OCI-LY7 (cell line): ENCODE results near the gene NACA2.

ENCODE experiments used
- EZH2phosphoT487 ChIP-seq: fragments of 200-600 bp; sonication (generic); IDR thresholded peaks from 2 replicates; pipeline ENCODE4 v1.6.1; 2018; ENCODE audit warnings: low read depth, borderline replicate concordance, mild to moderate bottlenecking, mixed run types, antibody characterized with exemption, low read length, moderate library complexity, mixed read lengths
- TF ChIP-seq, protein P1 (sequence below): fragments of 200-600 bp; sonication (generic); conservative IDR thresholded peaks from 2 replicates; pipeline ENCODE4 v1.5.1; 2014; ENCODE audit warnings: mild to moderate bottlenecking, antibody characterized with exemption, low read length, moderate library complexity, mixed read lengths

DNA sequence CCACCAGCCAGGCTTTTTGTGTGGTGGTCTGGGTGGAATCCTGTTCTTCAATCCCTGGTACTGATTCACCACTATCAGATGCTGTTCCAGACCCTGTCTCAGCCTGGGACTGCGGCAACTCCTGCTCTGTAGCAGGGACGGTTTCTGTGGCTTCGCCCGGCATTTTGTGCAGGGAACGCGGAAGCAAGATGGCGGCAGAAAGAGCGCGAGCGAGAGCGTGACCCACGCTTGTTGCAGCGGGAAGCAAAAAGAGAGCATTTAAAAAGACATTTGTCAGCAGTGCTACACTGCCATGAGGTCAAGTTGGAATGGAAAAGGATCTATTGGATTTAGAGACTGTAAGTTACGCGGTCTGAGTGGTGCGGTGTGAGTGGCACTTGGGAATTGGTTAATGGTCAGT lies at the start of gene NACA2:
- TF ChIP-seq, protein P1, sequence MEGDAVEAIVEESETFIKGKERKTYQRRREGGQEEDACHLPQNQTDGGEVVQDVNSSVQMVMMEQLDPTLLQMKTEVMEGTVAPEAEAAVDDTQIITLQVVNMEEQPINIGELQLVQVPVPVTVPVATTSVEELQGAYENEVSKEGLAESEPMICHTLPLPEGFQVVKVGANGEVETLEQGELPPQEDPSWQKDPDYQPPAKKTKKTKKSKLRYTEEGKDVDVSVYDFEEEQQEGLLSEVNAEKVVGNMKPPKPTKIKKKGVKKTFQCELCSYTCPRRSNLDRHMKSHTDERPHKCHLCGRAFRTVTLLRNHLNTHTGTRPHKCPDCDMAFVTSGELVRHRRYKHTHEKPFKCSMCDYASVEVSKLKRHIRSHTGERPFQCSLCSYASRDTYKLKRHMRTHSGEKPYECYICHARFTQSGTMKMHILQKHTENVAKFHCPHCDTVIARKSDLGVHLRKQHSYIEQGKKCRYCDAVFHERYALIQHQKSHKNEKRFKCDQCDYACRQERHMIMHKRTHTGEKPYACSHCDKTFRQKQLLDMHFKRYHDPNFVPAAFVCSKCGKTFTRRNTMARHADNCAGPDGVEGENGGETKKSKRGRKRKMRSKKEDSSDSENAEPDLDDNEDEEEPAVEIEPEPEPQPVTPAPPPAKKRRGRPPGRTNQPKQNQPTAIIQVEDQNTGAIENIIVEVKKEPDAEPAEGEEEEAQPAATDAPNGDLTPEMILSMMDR = no peak
- no peak for TF ChIP-seq EZH2phosphoT487
